Measurements from ENCODE around the gene SDHAF3. TPM values are rescaled to one million over a fixed set of nuclear protein-coding genes. Genes with fewer than 3 reads are reported as not detected.

Gene SDHAF3
- total and polyA plus RNA-seq, 2 donors (not counting 1 experiment from before 2014, with no cell fraction given), result 7.5 to 20.2 TPM

GRCh38 chr7:97118306-97118917 lies 914 bp downstream of the SDHAF3 start:
- intact Hi-C loops (cut with micrococcal nuclease), result loop anchor here (5.0 to 10.0 kb wide), 3 partner anchors 1136 to 1759 kb away; partner anchors contain the start of genes TECPR1 and TRRAP
- peak overlapping the region in 1 of 2 donors; percentile 90 for H3K27ac ChIP-seq (ENCODE audit: low read length in 2 of 2)
- peak overlapping the region; percentile 75 for H3K9ac ChIP-seq (ENCODE audit: low read length)
- 21% methylated on average over 4 of the region's 13 CpGs for WGBS (ENCODE audit: insufficient coverage)
- H3K27me3 ChIP-seq (replicated peaks in 1 of 4; ENCODE audit: control extremely low read depth in 1 of 4, control insufficient read depth in 3 of 4, insufficient read depth in 4 of 4, low read length in 3 of 4), result no peaks in the 10 kb centered on the region
- peaks cover 29% of the 10 kb centered on the region for H3K79me2 ChIP-seq (ENCODE audit: control insufficient read depth, insufficient read depth, low read length)
- H3K4me1 ChIP-seq (ENCODE audit: control insufficient read depth in 2 of 2, insufficient read depth in 2 of 2, low read length in 2 of 2), result peaks cover 24 to 25% of the 10 kb centered on the region in 2 donors
- POLR2A ChIA-PET, result interaction anchor here (1.9 kb wide), 1 partner anchor 754 kb away, joined by 8 read pairs; the partner anchor contains the start of gene ASNS
- H3K4me3 Mint-ChIP-seq, result peak overlapping the region; percentile 92
- peak overlapping the region; percentile 96 for H3K27ac Mint-ChIP-seq
- no peaks in the 10 kb centered on the region for H3K36me3 ChIP-seq (replicated peaks in 1 of 2; ENCODE audit: control extremely low read depth in 1 of 2, control insufficient read depth in 1 of 2, extremely low read depth in 1 of 2, insufficient read depth in 2 of 2, low read length in 1 of 2)
- H2AFZ ChIP-seq (ENCODE audit: insufficient read depth, low read depth, low read length, poor library complexity, severe bottlenecking), result peak overlapping the region; percentile 85
- no peak for TF ChIP-seq CTCF (IDR thresholded peaks at IDR 0.05)
- no peak for TF ChIP-seq EZH2 (IDR thresholded peaks at IDR 0.05; ENCODE audit: borderline replicate concordance, insufficient read depth, low read depth, low read length, poor library complexity, severe bottlenecking)
- DNase-seq (no peak), ATAC-seq (ENCODE audit: low read depth) (no peak)
- peak overlapping the region; percentile 86 for H3K4me2 ChIP-seq (replicated peaks; ENCODE audit: low read depth, low read length, poor library complexity, severe bottlenecking)
- CTCF ChIA-PET, result interaction anchor here (0.6 to 4.0 kb wide), 7 partner anchors 13 to 1050 kb away, joined by 3 to 36 read pairs (median 5); no protein-coding TSS in a partner anchor
- H3K4me1 Mint-ChIP-seq, result peaks cover 52% of the 10 kb centered on the region
- no peaks in the 10 kb centered on the region for H4K20me1 ChIP-seq (ENCODE audit: control insufficient read depth, insufficient read depth, low read length, poor library complexity, severe bottlenecking)
- peak overlapping the region; percentile 71 to 99 (median 88) for H3K4me3 ChIP-seq (ENCODE audit: control extremely low read depth in 1 of 5, extremely low read depth in 1 of 5, insufficient read depth in 1 of 5, low read depth in 2 of 5, low read length in 4 of 5)
- peaks cover 2% of the 10 kb centered on the region for H3K9me3 Mint-ChIP-seq (ENCODE audit: insufficient read depth)
- H3K9me3 ChIP-seq (ENCODE audit: control extremely low read depth in 1 of 3, control insufficient read depth in 2 of 3, insufficient read depth in 1 of 3, low read length in 2 of 3), result peaks cover 3 to 9% (median 4%) of the 10 kb centered on the region in 3 donors
- no peaks in the 10 kb centered on the region for H3K27me3 Mint-ChIP-seq

GRCh38 chr7:97119747-97120146 lies 2.2 kb downstream of the SDHAF3 start:
- Histone ChIP-seq H3K4me3 (ENCODE audit: control extremely low read depth in 1 of 5, extremely low read depth in 1 of 5, insufficient read depth in 1 of 5, low read depth in 2 of 5, low read length in 4 of 5) (no peak overlapping the region), H3K27ac (ENCODE audit: low read length in 2 of 2) (no peak overlapping the region), H3K79me2 (ENCODE audit: control insufficient read depth, insufficient read depth, low read length) (peaks cover 37% of the 10 kb centered on the region), H2AFZ (ENCODE audit: insufficient read depth, low read depth, low read length, poor library complexity, severe bottlenecking) (no peak overlapping the region), H3K4me1 (ENCODE audit: control insufficient read depth in 2 of 2, insufficient read depth in 2 of 2, low read length in 2 of 2) (peaks cover 24 to 25% of the 10 kb centered on the region in 2 donors), H3K36me3 (replicated peaks in 1 of 2; ENCODE audit: control extremely low read depth in 1 of 2, control insufficient read depth in 1 of 2, extremely low read depth in 1 of 2, insufficient read depth in 2 of 2, low read length in 1 of 2) (no peaks in the 10 kb centered on the region), H3K9ac (ENCODE audit: low read length) (no peak overlapping the region), H3K27me3 (replicated peaks in 1 of 4; ENCODE audit: control extremely low read depth in 1 of 4, control insufficient read depth in 3 of 4, insufficient read depth in 4 of 4, low read length in 3 of 4) (no peaks in the 10 kb centered on the region), H3K9me3 (ENCODE audit: control extremely low read depth in 1 of 3, control insufficient read depth in 2 of 3, insufficient read depth in 1 of 3, low read length in 2 of 3) (peaks cover 3 to 9% (median 4%) of the 10 kb centered on the region in 3 donors), H3K4me2 (replicated peaks; ENCODE audit: low read depth, low read length, poor library complexity, severe bottlenecking) (no peak overlapping the region), H4K20me1 (ENCODE audit: control insufficient read depth, insufficient read depth, low read length, poor library complexity, severe bottlenecking) (no peaks in the 10 kb centered on the region)
- Mint-ChIP-seq H3K9me3 (ENCODE audit: insufficient read depth) (peaks cover 2% of the 10 kb centered on the region), H3K4me1 (peaks cover 56% of the 10 kb centered on the region), H3K4me3 (peak overlapping the region; percentile 36), H3K27me3 (no peaks in the 10 kb centered on the region), H3K27ac (no peak overlapping the region)
- intact Hi-C loops (cut with micrococcal nuclease), result loop anchor here (5.0 to 10.0 kb wide), 3 partner anchors 1135 to 1758 kb away; partner anchors contain the start of genes TECPR1 and TRRAP
- DNase-seq (no peak), ATAC-seq (ENCODE audit: low read depth) (no peak)
- ChIA-PET POLR2A (no interaction called here), CTCF (interaction anchor here (1.9 kb wide), 1 partner anchor 14 kb away, joined by 5 read pairs; no protein-coding TSS in a partner anchor)
- TF ChIP-seq CTCF (IDR thresholded peaks at IDR 0.05) (no peak), EZH2 (IDR thresholded peaks at IDR 0.05; ENCODE audit: borderline replicate concordance, insufficient read depth, low read depth, low read length, poor library complexity, severe bottlenecking) (no peak)
- WGBS (ENCODE audit: insufficient coverage), result no CpG with 5 or more reads among the region's 2 CpGs
